ENCODE data around the gene ZNF18.

The ZNF18 gene

GRCh38 chr17:11997147-11997971 lies at the start of gene ZNF18:
TSS of gene ZNF18 (minus strand) at chr17:11997475. CDS start at chr17:11992829, 4,646 bp downstream.
- peak; percentile 96 for DNase-seq

GRCh38 chr17:12046786-12047185 lies 49.5 kb upstream of the ZNF18 start:
- no peak for DNase-seq

GRCh38 chr17:12043702-12044101 lies 46.4 kb upstream of the ZNF18 start:
- no peak for DNase-seq

- no peak for DNase-seq
Measured at GRCh38 chr17:12041312-12041711, 44.0 kb upstream of the ZNF18 start.

GRCh38 chr17:12040478-12040877 lies 43.2 kb upstream of the ZNF18 start:
- no peak for DNase-seq

- DNase-seq, result no peak
Measured at GRCh38 chr17:12037970-12038369, 40.7 kb upstream of the ZNF18 start.

- DNase-seq, result no peak
Measured at GRCh38 chr17:12035673-12036072, 38.4 kb upstream of the ZNF18 start.

- no peak for DNase-seq
Measured at GRCh38 chr17:12034538-12034937, 37.3 kb upstream of the ZNF18 start.

GRCh38 chr17:12028611-12029010 lies 31.3 kb upstream of the ZNF18 start:
- DNase-seq, result no peak

GRCh38 chr17:12027658-12028057 lies 30.4 kb upstream of the ZNF18 start:
- DNase-seq, result no peak

- no peak for DNase-seq
Measured at GRCh38 chr17:12024327-12024726, 27.1 kb upstream of the ZNF18 start.

- DNase-seq, result no peak
Measured at GRCh38 chr17:12022310-12022709, 25.0 kb upstream of the ZNF18 start.

- no peak for DNase-seq
Measured at GRCh38 chr17:12021623-12022140, 24.4 kb upstream of the ZNF18 start.

- DNase-seq, result peak; percentile 99
Measured at GRCh38 chr17:12020642-12021622, 23.7 kb upstream of the ZNF18 start, which contains the start of gene MAP2K4. TSS of gene MAP2K4 (plus strand) at chr17:12020877. CDS start at chr17:12020887, 10 bp downstream.

GRCh38 chr17:12007466-12007865 lies 10.2 kb upstream of the ZNF18 start:
- DNase-seq, result no peak

- DNase-seq, result no peak
Measured at GRCh38 chr17:11999696-12000095, 2.4 kb upstream of the ZNF18 start.

GRCh38 chr17:11997972-11998233 lies 628 bp upstream of the ZNF18 start:
- no peak for DNase-seq

- no peak for DNase-seq
Measured at GRCh38 chr17:11996722-11997146, 541 bp downstream of the ZNF18 start.

- no peak for DNase-seq
Measured at GRCh38 chr17:11991461-11991860, 5.8 kb downstream of the ZNF18 start.

- DNase-seq, result no peak
Measured at GRCh38 chr17:11990363-11990983, 6.8 kb downstream of the ZNF18 start.

GRCh38 chr17:11986942-11987329 lies 10.3 kb downstream of the ZNF18 start:
- no peak for DNase-seq

GRCh38 chr17:11986179-11986941 lies 10.9 kb downstream of the ZNF18 start:
- no peak for DNase-seq
